Transverse colon (tissue), 4 donors: ENCODE data around the gene PINK1.

Experiments
- CTCF ChIP-seq, 5 experiments: fragments of 200-600 bp in 3 of 5; fragments of 450-650 bp in 2 of 5; sonication (generic) in 3 of 5; IDR thresholded peaks; 1 replicate in 2 of 5; 2 replicates in 3 of 5; pipeline ENCODE4 v1.5.1; 2016 to 2017; ENCODE audit warnings: antibody characterized with exemption in 5 of 5, inconsistent platforms in 3 of 5, mild to moderate bottlenecking in 2 of 5, moderate library complexity in 1 of 5
- POLR2A ChIP-seq: fragments of 450-650 bp; IDR thresholded peaks from one replicate; pipeline ENCODE4 v1.6.1; 2016; ENCODE audit warnings: antibody characterized with exemption, mild to moderate bottlenecking, moderate library complexity
- POLR2AphosphoS5 ChIP-seq, 3 donors: sonication (generic); formaldehyde crosslinking; IDR thresholded peaks; one replicate each; pipeline ENCODE4 v1.6.1; 2016; ENCODE audit warnings: antibody characterized with exemption in 3 of 3

- no peak for TF ChIP-seq CTCF (IDR thresholded peaks at IDR 0.05)
- no peak for TF ChIP-seq POLR2AphosphoS5 (IDR thresholded peaks at IDR 0.05)
- no peak for TF ChIP-seq POLR2A
Observed at GRCh38 chr1:20663969-20664715, 30.9 kb downstream of the PINK1 start.
